HG03575 (cell line): ENCODE measurements around the gene SHCBP1L.
"Not testable (repeated sequence)": the region's sequence is repeated elsewhere in the genome, so short reads cannot be mapped to it uniquely, and the experiment has no call there.

Source experiments
- ATAC-seq: cut with Tn5 transposase; IDR thresholded peaks from one replicate; pipeline ENCODE4 v1.9.1; 2021; ENCODE audit not compliant: unreplicated experiment, insufficient number of reproducible peaks, low FRiP score; ENCODE audit errors: extremely low read depth

The SHCBP1L gene

GRCh38 chr1:182968151-182968741 lies 15.3 kb upstream of the SHCBP1L start:
- no peak for ATAC-seq

GRCh38 chr1:182965861-182966260 lies 12.9 kb upstream of the SHCBP1L start:
- no peak for ATAC-seq

DNA sequence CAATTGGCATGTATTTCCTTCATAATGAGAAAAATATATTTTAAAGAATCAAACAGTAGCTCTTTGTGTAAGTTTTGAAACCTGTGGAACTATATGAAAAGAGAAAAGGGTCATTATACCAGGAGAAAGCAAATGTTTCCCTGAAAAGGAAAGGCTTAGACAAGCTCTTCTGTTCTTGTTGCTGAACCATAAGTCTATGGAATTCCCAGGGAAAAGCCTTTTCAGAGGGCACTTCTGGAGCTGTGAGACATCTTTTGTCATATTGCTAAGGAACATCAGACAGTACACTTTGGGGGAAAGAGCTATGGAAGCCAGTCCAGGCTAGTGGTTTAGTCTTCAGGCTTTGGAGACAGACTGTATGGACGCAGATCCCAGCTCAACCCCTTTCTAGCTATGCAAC lies 12.1 kb upstream of the SHCBP1L start:
- ATAC-seq, result no peak

- peak; percentile 47 for ATAC-seq
Measured at GRCh38 chr1:182962554-182963115, 9.7 kb upstream of the SHCBP1L start.

DNA sequence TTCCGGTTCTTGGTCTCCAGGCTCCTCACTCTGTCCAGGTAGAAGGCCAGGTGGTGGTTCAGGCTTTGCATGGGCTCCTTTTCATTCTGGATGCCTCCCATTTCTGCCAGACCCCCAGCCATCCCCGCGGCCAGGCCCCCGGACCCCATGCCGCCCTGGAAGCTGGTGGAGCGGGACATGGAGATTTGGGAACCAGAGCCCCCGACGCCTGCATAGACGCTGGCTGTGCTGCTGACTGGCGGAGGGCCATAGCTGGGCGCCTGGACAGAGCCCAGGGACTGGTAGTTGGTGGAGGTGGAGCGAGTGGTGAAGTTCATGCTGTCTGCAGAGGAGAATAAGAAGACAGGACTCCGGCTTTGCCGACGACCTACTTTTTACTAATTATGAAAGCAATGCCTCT lies 7.1 kb upstream of the SHCBP1L start:
- ATAC-seq, result no peak

DNA sequence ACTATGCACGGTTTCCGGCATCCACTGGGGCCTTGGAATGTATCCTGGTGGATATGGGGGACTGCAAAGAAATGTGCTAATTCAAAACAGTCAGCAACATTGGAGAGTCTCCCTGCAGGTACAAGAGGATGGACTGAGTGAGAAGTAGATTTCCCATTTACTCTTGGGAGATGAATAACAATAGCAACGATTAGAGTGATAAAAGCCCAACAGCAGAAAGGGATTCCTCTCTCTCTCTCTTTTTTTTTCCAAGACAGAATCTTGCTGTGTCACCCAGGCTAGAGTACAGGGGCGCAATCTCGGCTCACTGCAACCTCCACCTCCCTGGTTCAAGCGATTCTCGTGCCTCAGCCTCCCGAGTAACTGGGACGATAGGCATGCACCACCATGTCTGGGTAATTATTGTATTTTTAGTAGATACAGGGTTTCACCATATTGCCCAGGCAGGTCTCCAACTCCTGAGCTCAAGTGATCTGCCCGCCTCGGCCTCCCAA lies 5.0 kb upstream of the SHCBP1L start:
- ATAC-seq, result no peak

DNA sequence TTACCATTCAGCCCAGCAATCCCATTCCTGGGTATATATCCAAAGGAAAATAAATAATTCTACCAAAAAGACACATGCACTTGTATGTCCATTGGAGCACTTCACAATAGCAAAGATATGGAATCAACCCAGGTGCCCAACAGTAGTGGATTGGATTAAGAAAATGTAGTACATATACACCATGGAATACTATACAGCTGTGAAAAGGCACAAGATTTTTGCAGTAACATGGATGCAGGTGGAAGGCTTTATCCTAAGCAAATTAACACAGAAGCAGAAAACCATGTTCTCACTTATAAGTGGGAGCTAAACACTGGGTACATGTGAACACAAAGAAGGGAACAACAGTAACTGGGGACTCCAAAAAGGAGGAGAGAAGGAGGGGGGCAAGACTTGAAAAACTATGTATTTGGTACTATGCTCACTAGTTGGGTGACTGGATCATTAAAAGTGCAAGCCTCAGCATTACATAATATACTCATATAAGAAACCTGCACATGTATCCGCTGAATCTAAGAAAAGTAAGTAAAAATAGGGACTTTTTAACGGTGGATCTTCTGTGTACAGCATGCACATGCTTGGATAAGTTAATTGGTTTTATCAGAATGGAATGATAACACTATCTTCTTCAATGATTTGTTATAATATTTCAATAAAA lies 3.9 kb upstream of the SHCBP1L start:
- no peak for ATAC-seq

DNA sequence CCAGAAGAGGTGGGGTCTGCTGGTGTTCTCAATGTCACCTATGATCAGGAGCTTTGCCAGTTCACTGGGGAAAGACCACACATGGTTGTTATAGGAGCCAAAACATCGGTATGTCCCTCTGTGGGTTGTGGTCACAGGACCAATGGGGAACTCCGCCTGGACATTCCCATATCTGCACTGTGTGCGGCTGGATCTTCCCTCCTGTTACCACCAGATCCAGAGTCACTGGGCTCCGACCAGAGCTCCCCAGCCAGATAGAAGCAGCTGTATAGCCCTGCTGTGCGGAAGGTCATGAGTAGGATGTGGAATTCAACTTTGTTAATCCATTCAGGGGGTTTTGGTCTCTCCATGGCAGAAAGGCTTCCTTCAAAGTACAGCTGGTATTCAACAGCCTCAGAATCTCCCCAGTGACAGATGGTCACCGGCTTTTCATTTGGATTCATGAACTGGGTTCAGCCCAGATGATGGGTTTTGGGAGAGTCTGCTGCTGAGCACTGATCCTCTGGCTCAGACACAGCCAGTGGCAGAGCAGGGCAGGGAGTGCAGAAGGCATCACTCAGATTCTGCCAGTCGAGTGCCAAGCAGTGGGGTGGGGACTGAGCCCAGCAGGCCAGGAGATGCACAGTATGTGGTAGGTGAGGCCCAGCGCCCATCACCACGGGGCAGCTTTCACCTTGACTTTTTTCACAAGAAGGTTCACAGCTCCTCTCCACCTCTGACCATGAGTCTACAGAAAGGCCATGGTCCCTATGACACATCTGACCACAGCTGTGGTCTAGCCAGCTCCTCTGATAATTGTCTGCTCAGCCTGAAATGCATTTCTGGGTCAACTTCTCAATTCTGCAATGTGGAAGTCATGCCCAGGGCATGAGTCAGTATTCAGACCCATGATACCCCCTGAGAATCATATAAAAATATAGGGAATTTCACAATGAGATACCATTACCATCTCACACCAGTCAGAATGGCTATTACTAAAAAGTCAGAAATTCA lies 2.9 kb upstream of the SHCBP1L start:
- no peak for ATAC-seq

DNA sequence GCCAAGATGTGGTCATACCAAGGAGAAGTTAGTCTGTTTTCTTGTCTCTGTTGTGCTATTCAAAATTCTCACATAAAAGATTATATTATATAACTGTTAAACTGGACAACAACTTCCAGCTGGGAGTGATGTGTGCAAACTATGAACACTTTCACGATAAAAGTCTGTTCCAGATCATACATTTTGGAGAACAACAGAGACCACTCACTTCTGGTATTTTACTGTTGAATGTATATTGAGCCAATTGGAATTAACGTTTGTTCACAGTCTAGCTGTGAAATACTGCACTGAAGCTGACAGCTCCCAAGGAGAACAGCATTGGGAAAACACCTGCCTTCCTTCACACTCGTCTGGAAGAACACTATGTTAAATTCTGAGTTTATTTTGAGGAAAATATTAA lies 860 bp upstream of the SHCBP1L start:
- no peak for ATAC-seq

DNA sequence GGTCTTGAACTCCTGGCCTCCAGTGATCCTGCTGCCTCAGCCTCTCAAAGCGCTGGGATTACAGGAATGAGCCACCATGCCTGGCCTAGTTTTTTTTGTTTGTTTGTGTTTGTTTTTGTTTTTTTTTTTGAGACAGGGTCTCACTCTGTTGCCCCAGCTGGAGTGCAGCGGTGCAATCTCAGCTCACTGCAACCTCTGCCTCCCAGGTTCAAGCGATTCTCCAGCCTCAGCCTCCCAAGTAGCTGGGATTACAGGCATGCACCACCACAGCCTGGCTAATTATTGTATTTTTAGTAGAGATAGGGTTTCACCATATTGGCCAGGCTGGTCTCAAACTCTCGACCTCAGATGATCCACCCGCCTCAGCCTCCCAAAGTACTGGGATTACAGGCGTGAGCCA lies 9.6 kb downstream of the SHCBP1L start:
- ATAC-seq, result not testable (repeated sequence)

GRCh38 chr1:182942145-182942544 lies 10.8 kb downstream of the SHCBP1L start:
- ATAC-seq, result not testable (repeated sequence)

- no peak for ATAC-seq
Measured at GRCh38 chr1:182939413-182939812, 13.6 kb downstream of the SHCBP1L start.

- ATAC-seq, result no peak
Measured at GRCh38 chr1:182935716-182936115, 17.2 kb downstream of the SHCBP1L start.

GRCh38 chr1:182930985-182931384 lies 22.0 kb downstream of the SHCBP1L start:
- no peak for ATAC-seq

DNA sequence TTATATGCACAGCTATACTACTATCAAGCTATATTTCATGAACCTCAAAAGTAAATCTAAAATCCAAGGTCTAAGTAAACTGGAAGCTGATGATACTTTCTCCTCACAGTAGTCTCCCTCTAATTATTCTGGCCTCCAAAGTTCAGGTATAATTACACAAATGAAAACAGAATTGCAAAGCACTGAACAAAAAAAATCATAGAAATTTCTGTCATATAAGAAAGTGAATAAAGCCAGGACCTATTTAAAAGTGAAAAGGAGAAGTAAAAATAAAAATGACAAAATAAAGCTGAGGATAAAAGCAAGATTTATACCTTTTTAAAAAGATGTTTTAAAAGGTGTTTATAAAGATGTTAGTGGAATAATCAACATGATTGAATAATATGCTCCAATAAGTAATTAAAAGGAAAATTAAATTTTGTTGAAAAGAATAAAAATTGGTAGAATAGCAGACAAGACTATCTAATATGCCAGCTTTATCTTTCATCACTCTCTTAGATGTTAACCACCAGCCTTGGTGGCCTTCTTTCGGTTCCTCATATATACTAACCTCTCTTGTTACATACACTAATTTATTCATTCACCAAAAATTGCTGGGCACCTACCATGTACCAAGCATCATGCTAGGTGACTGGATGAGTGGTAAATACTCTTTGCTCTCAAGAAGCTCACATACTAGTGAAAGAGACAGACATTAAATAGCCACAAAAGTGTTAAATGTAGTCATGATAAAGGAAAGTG lies 25.1 kb downstream of the SHCBP1L start:
- no peak for ATAC-seq

- no peak for ATAC-seq
Measured at GRCh38 chr1:182925661-182926060, 27.3 kb downstream of the SHCBP1L start.

DNA sequence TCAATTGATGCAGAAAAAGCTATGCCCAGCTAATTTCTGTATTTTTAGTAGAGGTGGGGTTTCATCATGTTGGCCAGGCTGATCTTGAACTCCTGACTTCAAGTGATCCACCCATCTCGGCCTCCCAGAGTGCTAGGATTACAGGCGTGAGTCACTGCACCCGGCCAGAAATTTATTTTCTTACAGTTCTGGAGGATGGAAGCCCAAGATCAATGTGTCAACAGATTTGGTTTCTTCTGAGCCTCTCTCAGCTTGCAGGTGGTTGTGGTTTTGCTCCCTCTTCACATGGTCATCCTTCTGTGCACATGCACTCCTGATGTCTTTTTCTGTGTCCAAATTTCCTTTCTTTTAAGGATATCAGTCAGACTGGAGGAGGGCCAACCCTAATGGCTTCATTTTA lies 35.6 kb downstream of the SHCBP1L start:
- no peak for ATAC-seq

DNA sequence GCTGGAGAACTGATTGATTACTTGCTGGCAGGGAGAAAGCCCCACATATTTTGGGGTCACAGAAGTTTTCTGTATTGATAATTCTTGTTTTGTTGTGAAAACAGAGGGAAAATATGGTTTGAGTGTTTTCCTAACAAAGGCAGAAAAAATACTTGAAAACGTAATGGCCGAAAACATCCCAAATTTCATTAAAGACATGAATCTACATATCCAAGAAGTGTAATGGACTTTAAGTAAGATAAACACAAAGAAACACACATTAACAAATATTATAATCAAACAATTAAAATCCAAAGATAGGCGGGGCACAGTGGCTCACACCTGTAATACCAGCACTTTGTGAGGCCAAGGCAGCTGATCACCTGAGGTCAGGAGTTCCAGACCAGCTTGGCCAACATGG lies 39.6 kb downstream of the SHCBP1L start:
- ATAC-seq, result no peak

GRCh38 chr1:182910143-182910542 lies 42.8 kb downstream of the SHCBP1L start:
- no peak for ATAC-seq
